Endodermal cell (in vitro differentiated cells): ENCODE data around the gene PTGER3. TPM values are rescaled to one million over a fixed set of nuclear protein-coding genes. Genes with fewer than 3 reads are reported as not detected.
A peak's percentile ranks its signal among the peaks of the same experiment; 100 is the strongest.

Experiments
- DNase-seq: peaks from one replicate; pipeline ENCODE4 v3.0.0-alpha.2; 2017
- H3K27ac ChIP-seq: 2 replicates; pipeline ENCODE4 v1.5.1; 2013; ENCODE audit warnings: mild to moderate bottlenecking, low read depth, low read length, moderate library complexity
- H3K27me3 ChIP-seq: 2 replicates; pipeline ENCODE4 v1.6.1; 2013; ENCODE audit warnings: mild to moderate bottlenecking, low read length, moderate library complexity; ENCODE audit not compliant: insufficient read depth, control insufficient read depth, poor library complexity, severe bottlenecking
- H3K36me3 ChIP-seq: 2 replicates; pipeline ENCODE4 v1.7.0; 2013; ENCODE audit warnings: mild to moderate bottlenecking, low read length, moderate library complexity; ENCODE audit not compliant: control insufficient read depth, insufficient read depth
- H3K4me1 ChIP-seq: one replicate; pipeline ENCODE4 v1.7.0; 2013; ENCODE audit warnings: low read length; ENCODE audit not compliant: control insufficient read depth, insufficient read depth
- H3K4me3 ChIP-seq: 2 replicates; pipeline ENCODE4 v1.5.1; 2013; ENCODE audit warnings: mild to moderate bottlenecking, low read length, moderate library complexity
- H3K9ac ChIP-seq: 2 replicates; pipeline ENCODE4 v1.6.1; 2013; ENCODE audit warnings: mild to moderate bottlenecking, low read length, moderate library complexity; ENCODE audit not compliant: poor library complexity, severe bottlenecking; ENCODE audit errors: extremely low read depth
- H3K9me3 ChIP-seq: 2 replicates; pipeline ENCODE4 v1.6.1; 2013; ENCODE audit warnings: mild to moderate bottlenecking, low read length, moderate library complexity; ENCODE audit not compliant: control insufficient read depth
- H3K27ac Mint-ChIP-seq: 2 replicates; pipeline ENCODE4 v1.8.0; 2020; ENCODE audit warnings: mixed read lengths
- H3K27me3 Mint-ChIP-seq: 2 replicates; pipeline ENCODE4 v1.8.0; 2021; ENCODE audit warnings: mild to moderate bottlenecking, mixed read lengths; ENCODE audit not compliant: insufficient read depth
- H3K36me3 Mint-ChIP-seq: 2 replicates; pipeline ENCODE4 v1.8.0; 2020; ENCODE audit warnings: low read depth, mixed read lengths
- H3K4me1 Mint-ChIP-seq: 2 replicates; pipeline ENCODE4 v1.8.0; 2020; ENCODE audit warnings: mixed read lengths
- H3K4me3 Mint-ChIP-seq: 2 replicates; pipeline ENCODE4 v1.8.0; 2020; ENCODE audit warnings: mild to moderate bottlenecking, moderate library complexity, mixed read lengths
- H3K9me3 Mint-ChIP-seq: 2 replicates; pipeline ENCODE4 v1.8.0; 2020; ENCODE audit warnings: mild to moderate bottlenecking, mixed read lengths
- CTCF ChIP-seq: fragments of 200-600 bp; sonication (generic); conservative IDR thresholded peaks from 2 replicates; pipeline ENCODE4 v1.5.0; 2021; ENCODE audit warnings: antibody characterized with exemption, mild to moderate bottlenecking
- WGBS, 2 experiments: methylation state at CpG; one replicate each; pipeline versions ENCODE4 v1.1.5 to v1.1.7; 2013; ENCODE audit warnings: missing lambda C conversion rate in 2 of 2, mixed read lengths in 1 of 2; ENCODE audit not compliant: insufficient coverage in 1 of 2, insufficient read length in 1 of 2; 5-methylcytosine and 5-hydroxymethylcytosine counted together
- total RNA-seq, 2 donors: library from RNA; stranded (reverse); fragmentation: NEBNext Ultra II Directional in 1 of 2; extraction: Animal tissue kit (Norgen Biotek cat#: 25700) in 1 of 2; gene quantifications; 2 replicates in 1 of 2; 3 replicates in 1 of 2; pipeline ENCODE4 v1.2.1, GENCODE V29; 2021

Gene PTGER3
- total RNA-seq, 2 donors from 2014 or later = 0.13 to 0.18 TPM

- H3K9me3 Mint-ChIP-seq = peaks cover 2% of the 10 kb centered on the region
- peaks cover 62% of the 10 kb centered on the region for H3K27me3 Mint-ChIP-seq
- Histone ChIP-seq H3K27me3 (peaks cover 34% of the 10 kb centered on the region), H3K27ac (no peak overlapping the region), H3K9me3 (no peaks in the 10 kb centered on the region), H3K36me3 (no peaks in the 10 kb centered on the region), H3K4me1 (no peaks in the 10 kb centered on the region), H3K4me3 (peak overlapping the region; percentile 81), H3K9ac (no peak overlapping the region)
- H3K4me3 Mint-ChIP-seq = peak overlapping the region; percentile 59
- no peak for TF ChIP-seq CTCF
- DNase-seq = peak; percentile 83
- WGBS, 2 experiments = 49 to 67% methylated on average over 43 to 73 of the region's 73 CpGs
- H3K27ac Mint-ChIP-seq = no peak overlapping the region
- no peaks in the 10 kb centered on the region for H3K36me3 Mint-ChIP-seq
- peaks cover 7% of the 10 kb centered on the region for H3K4me1 Mint-ChIP-seq
Measured at GRCh38 chr1:71046891-71047634, 553 bp downstream of the PTGER3 start.

DNA sequence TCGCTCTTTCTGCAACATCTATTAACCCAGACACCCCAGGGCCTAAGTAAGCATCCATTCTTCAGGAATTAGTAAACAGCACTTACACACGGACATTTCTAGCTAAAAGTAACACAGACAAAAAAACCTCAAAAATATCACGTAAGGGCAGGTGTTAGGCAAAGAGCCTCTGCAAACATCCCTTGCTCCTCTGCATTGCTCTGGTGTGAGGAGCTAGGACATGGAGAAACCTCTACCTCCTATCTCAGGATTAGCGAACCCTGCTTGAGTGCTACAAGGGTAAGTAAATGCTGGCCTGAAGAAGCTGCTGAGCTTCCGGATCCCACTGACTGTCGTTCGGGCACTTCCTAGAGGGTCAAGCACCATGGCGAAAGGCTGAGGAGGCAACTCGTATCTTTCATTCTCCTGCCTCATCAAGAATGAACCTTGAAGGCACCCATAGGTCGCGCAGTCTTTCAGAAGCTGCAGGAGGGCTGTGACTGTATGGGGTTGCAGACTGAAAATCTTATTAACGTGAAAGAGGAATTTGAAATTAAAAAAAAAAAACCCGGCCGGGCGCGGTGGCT is 2.1 kb downstream of the PTGER3 start:
- Mint-ChIP-seq H3K9me3 (peaks cover 2% of the 10 kb centered on the region), H3K36me3 (no peaks in the 10 kb centered on the region), H3K27ac (no peak overlapping the region), H3K4me1 (peaks cover 7% of the 10 kb centered on the region), H3K27me3 (peaks cover 67% of the 10 kb centered on the region), H3K4me3 (no peak overlapping the region)
- Histone ChIP-seq H3K27me3 (peaks cover 34% of the 10 kb centered on the region), H3K4me3 (no peak overlapping the region), H3K4me1 (no peaks in the 10 kb centered on the region), H3K9ac (no peak overlapping the region), H3K27ac (no peak overlapping the region), H3K36me3 (no peaks in the 10 kb centered on the region), H3K9me3 (no peaks in the 10 kb centered on the region)
- 88 to 92% methylated on average over 4 to 16 of the region's 16 CpGs for WGBS, 2 experiments
- TF ChIP-seq CTCF = no peak
- DNase-seq = no peak

DNA sequence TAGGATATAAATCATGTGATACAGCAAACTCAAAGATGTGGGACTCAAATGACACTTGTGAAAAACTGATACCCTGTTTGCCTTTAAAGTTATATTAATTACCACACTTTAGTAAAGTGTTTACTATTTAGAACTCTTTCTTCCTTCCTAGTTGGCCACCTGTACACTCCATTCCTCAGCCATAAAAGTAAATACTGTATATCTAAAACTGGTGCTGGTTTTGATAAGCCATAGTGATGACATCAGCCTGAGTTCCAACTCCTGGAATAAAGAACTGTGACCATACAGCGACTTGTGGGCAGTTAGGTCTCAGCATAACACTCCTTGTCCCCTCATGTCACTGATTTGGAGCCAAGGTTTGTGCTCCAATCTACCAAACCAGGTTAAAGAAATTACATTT is 2.8 kb downstream of the PTGER3 start:
- no peak for TF ChIP-seq CTCF
- peaks cover 2% of the 10 kb centered on the region for H3K9me3 Mint-ChIP-seq

More for the DNA sequence above, 2.8 kb downstream of the PTGER3 start:
- H3K4me1 Mint-ChIP-seq = peaks cover 7% of the 10 kb centered on the region
- no peak overlapping the region for H3K4me3 Mint-ChIP-seq
- no peaks in the 10 kb centered on the region for H3K36me3 ChIP-seq
- DNase-seq = no peak
- H3K27me3 Mint-ChIP-seq = peaks cover 67% of the 10 kb centered on the region
- H3K36me3 Mint-ChIP-seq = no peaks in the 10 kb centered on the region
- no peaks in the 10 kb centered on the region for H3K4me1 ChIP-seq
- H3K4me3 ChIP-seq = no peak overlapping the region
- WGBS, 2 experiments = 88 to 100% methylated on average over 1 of the region's 1 CpG
- H3K9ac ChIP-seq = no peak overlapping the region
- no peak overlapping the region for H3K27ac Mint-ChIP-seq
- no peak overlapping the region for H3K27ac ChIP-seq
- peaks cover 34% of the 10 kb centered on the region for H3K27me3 ChIP-seq
- no peaks in the 10 kb centered on the region for H3K9me3 ChIP-seq
